GM21390 (cell line): Measurements from ENCODE around the gene FGF11.
"Not testable (repeated sequence)": the region's sequence is repeated elsewhere in the genome, so short reads cannot be mapped to it uniquely, and the experiment has no call there.

Experiments
- ATAC-seq: cut with Tn5 transposase; IDR thresholded peaks from one replicate; pipeline ENCODE4 v1.9.1; 2021; ENCODE audit not compliant: unreplicated experiment

FGF11 gene

GRCh38 chr17:7478276-7479212, 39.2 kb downstream of the FGF11 start:
- ATAC-seq: no peak

DNA sequence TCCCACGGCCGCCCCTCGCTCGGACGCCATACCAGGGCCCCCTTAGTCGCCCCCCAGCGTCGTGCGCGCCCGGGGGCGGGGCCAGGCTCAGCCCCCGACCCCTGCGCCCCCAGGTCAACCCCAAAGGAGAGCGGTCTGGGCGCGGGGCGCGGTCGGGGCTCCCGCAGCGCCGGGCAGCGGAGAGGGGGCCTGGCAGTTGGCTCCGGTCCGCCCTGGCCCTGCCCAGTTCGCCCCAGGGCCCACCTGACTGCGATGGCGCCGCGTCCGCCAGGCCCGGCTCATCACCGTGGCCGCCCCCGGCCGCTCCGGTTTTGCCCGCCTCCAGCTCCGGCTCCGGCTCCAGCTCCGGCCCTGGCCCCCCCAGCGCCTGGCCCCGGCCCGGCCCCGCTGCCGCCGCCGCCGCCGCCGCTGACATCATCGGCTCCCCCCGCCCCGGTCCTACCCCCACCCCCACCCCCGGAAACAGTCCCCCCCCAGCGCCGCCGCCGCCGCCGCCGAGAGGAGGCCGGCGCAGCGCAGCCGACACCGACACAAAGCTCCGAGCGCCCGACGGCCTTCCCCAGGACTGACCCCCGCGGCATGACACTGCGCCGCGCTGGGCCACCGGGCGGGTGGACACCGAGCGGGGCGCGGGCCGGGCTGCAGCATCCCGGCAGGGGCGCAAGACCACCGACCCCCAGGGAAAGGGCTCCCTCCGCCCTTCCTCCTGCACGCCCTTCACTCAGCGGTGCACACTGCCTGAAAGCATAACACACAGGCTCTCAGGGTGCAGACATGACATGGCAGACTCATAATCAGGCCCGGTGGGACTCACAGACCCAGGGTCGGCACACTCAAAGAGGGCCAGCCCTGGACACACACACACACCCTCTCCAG, 40.1 kb downstream of the FGF11 start, which contains the start of gene ZBTB4:
Gene ZBTB4 (minus strand): TSS at position 419 of the 876 bp plus-strand sequence. CDS start 12,830 bp downstream, outside the sequence.
- ATAC-seq: no peak

DNA sequence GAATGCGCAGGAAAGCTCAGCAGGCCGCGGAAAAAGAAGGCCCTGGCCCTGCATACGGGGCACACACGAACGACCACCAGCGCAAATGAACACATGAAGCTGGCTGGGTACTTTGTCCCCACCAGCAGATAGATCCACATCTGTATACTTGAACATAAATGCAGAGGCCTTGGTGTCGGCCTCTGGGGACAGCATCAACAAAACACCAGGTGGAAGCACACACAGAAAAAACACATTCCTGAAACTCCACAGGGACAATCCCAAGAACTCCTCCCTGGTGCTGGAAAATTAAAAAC, 40.7 kb downstream of the FGF11 start:
- ATAC-seq: no peak

- not testable (repeated sequence) for ATAC-seq
Measured at GRCh38 chr17:7481275-7481674, 42.0 kb downstream of the FGF11 start, which contains the start of gene SLC35G6. Gene SLC35G6, plus strand, starts transcription at chr17:7481446. Its CDS starts 71 bp downstream, at chr17:7481517.

- ATAC-seq: not testable (repeated sequence)
Measured at GRCh38 chr17:7481842-7482741, 42.8 kb downstream of the FGF11 start.

GRCh38 chr17:7482742-7483088, 43.4 kb downstream of the FGF11 start:
- ATAC-seq: not testable (repeated sequence)

DNA sequence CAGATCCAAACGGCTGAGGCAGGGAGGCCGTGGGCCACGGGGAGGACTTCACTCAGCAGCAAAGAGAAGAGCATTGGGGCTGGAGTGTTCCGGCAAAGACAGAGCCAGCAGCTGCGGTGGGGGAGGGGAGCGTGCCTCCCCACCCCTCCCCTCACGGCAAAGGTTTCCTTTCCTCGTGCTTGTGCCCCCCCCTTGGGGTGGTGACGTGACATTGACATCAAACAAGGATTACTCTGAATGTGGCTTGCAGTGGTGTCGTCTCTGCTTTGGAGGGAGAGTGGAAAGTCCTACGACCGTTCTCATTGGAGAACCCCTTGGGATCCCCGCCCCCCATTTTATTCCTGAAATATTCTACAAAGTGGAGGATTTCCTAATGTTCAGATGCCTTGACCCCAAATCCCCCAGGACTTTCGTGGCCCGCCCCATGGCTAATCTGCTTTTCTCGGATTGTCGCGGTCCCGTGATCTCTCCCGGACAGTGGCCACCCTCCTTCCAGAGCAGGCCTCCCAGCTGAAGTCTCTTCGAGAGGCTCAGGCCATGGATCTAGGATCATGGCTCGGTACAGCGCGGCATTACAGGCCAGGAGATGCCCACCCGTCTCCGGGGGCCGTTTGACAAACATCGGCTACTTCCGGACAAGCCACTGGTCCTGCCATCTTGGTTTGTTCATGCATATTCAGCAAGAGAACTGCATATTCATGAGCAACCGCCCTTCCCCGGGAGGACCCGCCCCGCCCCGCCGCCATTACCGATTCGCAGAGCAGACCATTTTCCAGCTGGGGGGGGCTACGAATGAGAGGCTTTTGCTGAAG, 44.1 kb downstream of the FGF11 start:
- peak; percentile 32 for ATAC-seq

GRCh38 chr17:7484067-7484918, 45.0 kb downstream of the FGF11 start, which contains the start of gene POLR2A:
Gene POLR2A, plus strand, starts transcription at chr17:7484366.
- ATAC-seq: peak; percentile 53

- no peak for ATAC-seq
Measured at GRCh38 chr17:7484919-7485377, 45.6 kb downstream of the FGF11 start.

DNA sequence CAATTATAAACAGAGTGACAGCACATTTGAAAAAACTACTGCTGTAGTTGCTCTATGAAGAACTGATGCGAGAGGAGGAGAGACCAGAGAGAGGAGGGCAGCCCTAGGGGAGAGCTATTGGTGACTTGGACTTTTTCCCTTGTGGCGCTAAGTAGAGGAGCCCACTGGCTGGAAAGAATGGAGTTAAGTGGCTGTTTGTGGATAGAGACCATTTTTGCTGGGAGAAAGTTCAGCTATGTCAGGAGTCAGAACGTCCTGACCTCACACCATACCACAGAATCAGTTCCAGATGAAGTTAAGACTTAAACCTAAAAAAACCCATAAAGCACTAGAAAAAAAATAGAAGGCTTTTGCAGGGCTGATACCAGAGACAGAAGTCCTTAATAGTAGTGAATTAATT, 46.9 kb downstream of the FGF11 start:
- ATAC-seq: no peak

- ATAC-seq: no peak
Measured at GRCh38 chr17:7490144-7490543, 50.8 kb downstream of the FGF11 start.

GRCh38 chr17:7491583-7491982, 52.3 kb downstream of the FGF11 start:
- no peak for ATAC-seq

DNA sequence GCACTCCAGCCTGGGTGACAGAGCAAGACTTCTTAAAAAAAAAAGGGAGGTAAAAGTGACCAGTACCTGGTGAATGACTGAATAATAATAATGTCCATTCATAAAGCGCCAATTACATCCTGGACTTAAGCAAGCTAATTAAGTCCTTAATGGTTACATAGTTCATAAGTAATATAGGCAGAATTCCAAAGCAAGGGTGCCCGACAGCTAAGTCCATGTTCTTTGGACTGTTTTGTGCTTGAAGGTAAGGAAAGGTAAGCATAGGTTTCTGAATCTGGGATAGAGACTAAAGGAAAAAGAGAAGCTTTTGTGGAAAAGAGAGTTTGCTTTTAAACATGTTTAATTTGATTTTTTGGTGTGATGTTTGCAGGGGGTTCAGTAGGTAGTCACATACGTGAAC, 54.6 kb downstream of the FGF11 start:
- no peak for ATAC-seq
